ENCODE measurements around the gene OR5I1.
"Not testable (repeated sequence)": the region's sequence is repeated elsewhere in the genome, so short reads cannot be mapped to it uniquely, and the experiment has no call there.

The OR5I1 gene

DNA sequence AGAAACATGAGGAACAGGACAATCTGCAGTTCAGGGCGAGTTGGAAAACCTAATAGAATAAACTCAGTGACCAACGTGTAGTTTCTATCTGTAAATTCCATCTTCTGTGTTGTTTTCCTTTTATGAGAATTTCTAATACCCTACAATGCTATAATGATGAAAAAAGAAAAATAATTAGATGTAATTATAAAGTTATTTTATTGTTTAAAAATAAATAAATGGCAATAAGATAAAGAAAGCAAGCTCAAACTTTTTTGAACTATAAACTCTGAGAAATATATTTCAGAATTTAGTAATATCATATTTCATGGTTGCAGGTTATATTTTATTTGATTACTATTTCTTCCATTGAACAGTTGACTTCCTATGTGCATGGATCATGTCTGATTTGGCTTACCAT, at the start of gene OR5I1:
OR5I1 (minus strand) TSS at position 101 of the 400 bp plus-strand sequence; CDS start at position 101, 0 bp downstream.
- no peak for DNase-seq

DNA sequence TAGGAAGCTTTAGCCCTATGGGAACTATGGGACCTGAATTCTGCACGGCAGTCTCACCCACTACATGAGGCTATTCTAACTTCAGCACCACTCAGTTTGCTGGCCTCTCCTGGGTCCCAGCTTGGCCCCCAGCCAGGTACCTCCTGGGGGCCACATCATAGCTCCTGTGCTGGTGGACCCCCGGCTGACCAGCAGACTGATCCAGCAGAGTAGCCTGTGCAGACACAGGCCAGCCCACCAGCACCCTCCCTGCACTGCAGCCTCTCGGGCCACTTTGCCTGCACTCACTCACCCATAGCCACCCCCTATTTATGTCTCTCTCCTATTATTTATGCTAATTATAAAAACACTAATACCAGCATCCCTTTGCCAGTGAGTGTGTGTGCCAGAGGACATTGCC, 34.7 kb upstream of the OR5I1 start:
- no peak for DNase-seq

DNA sequence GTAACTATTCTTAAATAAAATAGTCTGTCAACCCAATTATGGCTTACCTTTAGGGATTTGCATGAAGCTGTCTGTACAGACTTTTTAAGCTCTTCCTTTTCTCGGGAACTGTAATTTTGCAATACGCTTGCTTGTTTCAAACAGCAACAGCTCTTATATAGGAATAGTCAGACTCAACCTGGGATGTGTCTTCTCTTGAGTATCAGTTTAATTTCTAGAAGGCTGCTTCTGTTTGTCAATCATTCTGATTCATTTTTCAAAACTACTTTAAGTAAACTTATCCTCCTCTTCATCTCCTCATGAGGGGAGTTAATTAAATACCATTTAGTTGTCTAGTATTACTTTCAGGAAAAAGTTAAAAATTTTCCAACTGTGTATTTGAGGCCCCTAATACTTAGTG, 33.6 kb upstream of the OR5I1 start, which contains the start of gene OR10AG1:
OR10AG1 (minus strand) TSS at position 101 of the 400 bp plus-strand sequence; CDS start at position 63, 38 bp downstream.
- DNase-seq: no peak

DNA sequence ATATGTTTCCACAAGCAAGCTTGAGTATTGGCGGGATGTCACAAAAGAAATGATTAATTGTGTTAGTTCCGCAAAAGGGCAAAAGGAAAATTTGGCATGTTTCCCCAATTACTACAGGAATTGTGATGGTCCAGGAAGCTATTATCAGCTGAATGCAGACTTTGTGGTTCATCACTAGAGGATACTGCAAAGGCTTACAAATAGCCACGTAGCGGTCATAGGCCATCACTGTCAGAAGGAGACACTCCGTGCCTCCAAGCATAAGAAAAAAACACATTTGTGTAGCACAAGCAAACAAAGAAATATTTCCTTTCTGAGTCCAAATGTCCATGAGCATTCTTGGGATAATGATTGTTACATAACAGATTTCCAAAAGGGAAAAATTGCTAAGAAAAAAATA, 31.7 kb upstream of the OR5I1 start:
- no peak for DNase-seq

DNA sequence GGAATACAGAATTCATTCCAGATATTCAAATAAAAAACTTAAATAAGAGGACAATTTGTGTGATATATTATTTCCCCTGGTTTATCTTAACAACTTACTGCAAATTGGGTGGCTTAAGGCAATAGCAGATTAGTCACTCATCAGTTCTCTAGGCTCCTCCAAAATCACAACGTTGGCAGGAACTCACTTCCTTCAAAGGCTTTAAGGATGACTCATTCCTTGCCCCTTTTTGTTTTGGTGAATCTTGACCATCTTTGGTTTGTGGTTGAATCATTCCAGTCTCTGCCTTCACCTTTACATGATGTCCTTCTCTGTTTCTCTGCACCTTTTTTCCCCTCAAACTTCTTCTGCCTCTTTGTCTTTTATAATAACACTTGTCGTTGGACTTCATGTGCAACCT, 30.2 kb upstream of the OR5I1 start:
- DNase-seq: no peak

DNA sequence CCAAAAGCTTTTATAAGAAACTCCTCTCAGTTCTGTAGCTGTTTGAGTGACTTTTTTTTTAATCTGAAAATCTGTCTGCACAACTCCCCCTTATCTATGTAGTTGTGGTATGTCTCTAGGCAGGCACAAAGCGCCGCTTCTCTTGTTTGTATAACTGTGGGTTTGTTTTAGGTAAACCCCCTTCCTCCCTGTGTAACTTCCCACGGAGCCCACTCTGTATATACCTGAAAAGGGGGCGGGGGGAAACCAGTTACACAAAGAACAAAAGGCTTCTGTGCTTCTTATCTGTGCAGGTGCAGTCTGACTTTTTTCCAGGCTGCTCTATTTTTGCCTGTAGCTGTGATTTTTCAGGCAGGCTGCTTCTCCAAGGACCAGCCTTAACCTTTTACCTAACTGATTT, 20.3 kb upstream of the OR5I1 start:
- no peak for DNase-seq

DNA sequence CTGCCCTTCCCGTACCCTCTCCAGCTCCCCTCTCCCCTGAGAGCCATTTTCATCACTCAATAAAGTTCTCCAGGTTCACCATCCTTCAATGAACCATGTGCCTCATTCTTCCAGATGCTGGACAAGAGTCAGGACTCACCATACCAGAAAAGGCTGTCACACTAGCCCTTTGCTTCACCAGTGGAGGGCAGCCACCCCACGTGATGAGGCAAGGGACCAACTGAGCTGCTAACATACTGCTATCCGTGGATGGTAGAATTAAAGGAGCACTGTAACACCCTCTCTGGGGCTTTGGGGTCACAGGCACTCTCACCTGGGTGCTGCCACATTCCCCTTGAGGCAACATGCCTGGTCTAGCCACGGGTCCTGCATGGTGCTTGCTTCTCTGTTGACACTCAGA, 13.1 kb upstream of the OR5I1 start:
- DNase-seq: no peak

DNA sequence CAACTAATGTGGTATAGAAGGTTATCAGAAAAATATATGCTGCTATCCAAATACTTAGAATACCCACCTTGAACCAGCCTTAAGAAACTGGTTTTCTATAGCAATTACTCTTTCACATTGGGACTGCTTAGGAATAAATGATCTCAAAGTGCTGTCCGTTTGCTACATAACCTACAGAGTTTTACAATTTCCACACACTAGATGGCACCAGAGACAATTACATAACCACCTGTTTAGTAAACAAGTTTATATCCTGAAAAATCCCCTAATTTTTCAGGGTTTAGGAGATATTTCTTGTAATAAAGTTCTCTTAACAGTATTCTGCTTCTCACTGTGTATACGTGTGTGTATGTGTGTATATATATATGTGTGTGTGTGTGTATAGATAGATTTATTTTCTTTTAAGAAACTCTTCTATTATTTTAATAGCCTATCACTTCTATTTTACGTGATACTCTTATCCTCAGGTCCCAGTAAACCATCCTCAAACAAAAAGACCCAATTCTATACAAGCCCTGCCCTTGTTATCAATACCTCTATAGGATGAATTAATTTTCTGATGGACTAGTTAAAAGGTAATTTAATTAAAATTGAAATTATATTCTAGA, 6.7 kb upstream of the OR5I1 start:
- DNase-seq: no peak

DNA sequence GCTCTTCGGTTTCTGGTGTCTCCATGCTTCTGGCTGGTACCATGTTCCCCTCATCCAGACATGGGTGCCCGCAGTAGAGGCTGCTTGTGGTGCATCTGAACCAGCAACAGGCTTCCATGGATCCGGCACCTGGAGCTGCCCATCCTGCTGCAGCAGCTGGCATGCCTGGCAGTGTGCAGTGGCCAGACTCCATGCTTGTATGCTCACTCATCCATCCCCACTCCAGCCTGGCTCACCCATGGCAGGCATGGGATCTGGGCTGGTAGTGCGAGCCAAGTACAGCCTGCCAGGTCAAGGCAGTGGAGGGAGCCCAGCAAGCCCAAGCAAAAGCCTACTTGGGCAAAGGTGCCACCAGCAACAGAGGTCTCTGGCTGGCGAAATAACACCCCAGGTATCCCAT, 15.7 kb downstream of the OR5I1 start:
- DNase-seq: no peak

DNA sequence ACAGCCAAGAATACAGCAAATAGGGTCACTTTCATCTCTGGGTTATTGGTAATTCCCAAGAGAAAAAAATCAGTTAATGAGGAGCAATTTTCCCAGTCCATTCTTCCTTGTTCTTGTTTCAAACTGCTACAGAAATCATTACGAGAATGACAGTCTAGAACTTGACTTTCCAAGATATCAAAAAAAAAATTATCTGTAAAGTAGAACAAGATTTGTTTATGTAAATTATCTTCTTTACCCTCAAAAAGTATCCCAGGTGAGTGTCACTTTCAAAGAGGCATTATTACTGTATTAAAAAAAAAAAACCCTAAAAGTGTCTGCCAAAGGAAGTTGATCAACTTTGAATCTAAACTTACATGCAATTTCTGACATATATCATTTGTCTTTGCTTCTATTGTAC, 21.7 kb downstream of the OR5I1 start, which contains the start of gene OR5W2:
OR5W2 (minus strand) TSS at position 101 of the 400 bp plus-strand sequence; CDS start at position 101, 0 bp downstream.
- DNase-seq: no peak

DNA sequence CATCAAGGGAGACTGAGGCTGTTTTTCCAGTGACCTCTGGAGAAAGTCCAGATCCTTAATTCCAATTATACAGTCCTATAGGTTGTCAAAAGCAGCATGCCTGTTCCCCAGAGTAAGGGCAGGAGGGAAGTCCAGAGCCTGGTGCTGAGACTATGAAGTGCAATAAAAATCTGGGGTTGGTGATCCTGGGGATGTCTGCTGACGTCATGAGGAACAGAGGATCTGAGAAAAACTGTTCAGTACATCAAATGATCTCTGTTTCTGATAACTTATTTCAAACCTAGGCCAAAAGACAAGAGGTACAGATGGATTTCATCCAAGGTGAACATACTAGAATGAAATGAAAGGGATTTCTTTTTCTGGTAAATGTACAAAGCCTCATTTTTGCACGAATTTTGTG, 33.9 kb downstream of the OR5I1 start:
- DNase-seq: no peak

DNA sequence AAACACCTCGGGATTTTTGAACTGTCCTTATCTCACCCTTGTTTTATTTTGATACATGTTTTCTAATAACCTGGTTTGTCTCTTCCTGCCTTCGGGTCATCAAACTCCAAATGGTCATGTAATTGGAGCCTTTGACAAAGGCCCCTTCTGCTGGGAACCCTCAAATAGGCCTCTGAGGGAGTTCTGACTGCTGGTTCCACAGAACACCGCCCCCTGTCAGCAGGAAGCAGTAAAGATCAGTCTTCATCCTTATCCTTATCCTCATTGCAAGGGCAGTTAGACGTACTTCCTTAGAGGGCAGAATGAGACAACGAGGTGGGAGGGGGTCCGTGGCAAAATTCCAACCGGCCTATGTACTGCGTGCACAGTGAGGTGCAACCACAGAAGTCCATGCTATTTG, 41.0 kb downstream of the OR5I1 start:
- no peak for DNase-seq

DNA sequence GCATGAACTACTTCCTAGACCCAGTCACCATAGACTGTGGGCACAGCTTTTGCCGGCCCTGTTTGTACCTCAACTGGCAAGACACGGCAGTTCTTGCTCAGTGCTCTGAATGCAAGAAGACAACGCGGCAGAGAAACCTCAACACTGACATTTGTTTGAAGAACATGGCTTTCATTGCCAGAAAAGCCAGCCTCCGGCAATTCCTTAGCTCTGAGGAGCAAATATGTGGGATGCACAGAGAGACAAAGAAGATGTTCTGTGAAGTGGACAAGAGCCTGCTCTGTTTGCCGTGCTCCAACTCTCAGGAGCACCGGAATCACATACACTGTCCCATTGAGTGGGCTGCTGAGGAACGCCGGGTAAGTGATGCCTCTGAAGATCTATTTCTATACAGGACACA, 50.7 kb downstream of the OR5I1 start:
- not testable (repeated sequence) for DNase-seq
